Fibroblast of skin of scalp (primary cell): Measurements from ENCODE around the gene LNX2.

Experiments used
- DNase-seq: peaks from one replicate; pipeline ENCODE4 v3.0.0-alpha.2; 2013

The LNX2 gene

GRCh38 chr13:27605099-27605498 is 15.2 kb downstream of the LNX2 start:
- DNase-seq, result no peak

- DNase-seq, result no peak
Measured at GRCh38 chr13:27601803-27602202, 18.5 kb downstream of the LNX2 start.

GRCh38 chr13:27601208-27601607 is 19.1 kb downstream of the LNX2 start:
- no peak for DNase-seq

- DNase-seq, result no peak
Measured at GRCh38 chr13:27600711-27601110, 19.6 kb downstream of the LNX2 start.

- DNase-seq, result peak; percentile 81
Measured at GRCh38 chr13:27599845-27600553, 20.3 kb downstream of the LNX2 start.

- DNase-seq, result no peak
Measured at GRCh38 chr13:27599096-27599495, 21.2 kb downstream of the LNX2 start.

GRCh38 chr13:27595055-27595811 is 25.1 kb downstream of the LNX2 start:
- DNase-seq, result no peak

- DNase-seq, result no peak
Measured at GRCh38 chr13:27593267-27593666, 27.1 kb downstream of the LNX2 start.

GRCh38 chr13:27592865-27593264 is 27.5 kb downstream of the LNX2 start:
- no peak for DNase-seq

- DNase-seq, result no peak
Measured at GRCh38 chr13:27588405-27588804, 31.9 kb downstream of the LNX2 start.

- DNase-seq, result no peak
Measured at GRCh38 chr13:27587095-27587746, 33.1 kb downstream of the LNX2 start.

GRCh38 chr13:27583645-27584044 is 36.7 kb downstream of the LNX2 start:
- peak; percentile 28 for DNase-seq

GRCh38 chr13:27578121-27579030 is 42.0 kb downstream of the LNX2 start:
- DNase-seq, result peak; percentile 18

- DNase-seq, result no peak
Measured at GRCh38 chr13:27574661-27575060, 45.7 kb downstream of the LNX2 start.

- peak; percentile 10 for DNase-seq
Measured at GRCh38 chr13:27573265-27573664, 47.1 kb downstream of the LNX2 start.

- no peak for DNase-seq
Measured at GRCh38 chr13:27572234-27572901, 48.0 kb downstream of the LNX2 start.

GRCh38 chr13:27570906-27571305 is 49.4 kb downstream of the LNX2 start:
- DNase-seq, result no peak

GRCh38 chr13:27569405-27569804 is 50.9 kb downstream of the LNX2 start:
- no peak for DNase-seq

- no peak for DNase-seq
Measured at GRCh38 chr13:27565818-27566217, 54.5 kb downstream of the LNX2 start.

GRCh38 chr13:27562457-27562856 is 57.9 kb downstream of the LNX2 start:
- DNase-seq, result no peak

GRCh38 chr13:27559719-27560118 is 60.6 kb downstream of the LNX2 start:
- no peak for DNase-seq

GRCh38 chr13:27556109-27556508 is 64.2 kb downstream of the LNX2 start:
- DNase-seq, result peak; percentile 73
